Omental fat pad (tissue), 4 donors: Measurements from ENCODE around the gene SLC25A47. TPM values are rescaled to one million over a fixed set of nuclear protein-coding genes. Genes with fewer than 3 reads are reported as not detected.

Experiments
- ATAC-seq: fragments of 150-250 bp; one replicate; pipeline ENCODE4 v1.9.1; 2016; ENCODE audit warnings: mild to moderate bottlenecking, moderate library complexity; ENCODE audit not compliant: low FRiP score
- DNase-seq: peaks from one replicate; pipeline ENCODE4 v3.0.0-alpha.2; 2019; ENCODE audit warnings: low spot score
- CTCF ChIP-seq, 3 donors: fragments of 450-650 bp; IDR thresholded peaks; one replicate each; pipeline ENCODE4 v1.5.1; 2016 to 2017; ENCODE audit warnings: antibody characterized with exemption in 3 of 3, mild to moderate bottlenecking in 3 of 3, moderate library complexity in 2 of 3
- total RNA-seq, 4 donors: library from RNA; depleted of rRNA; stranded (reverse); fragments of >200 nt; gene quantifications; one replicate each; pipeline ENCODE4 v1.1.0, GENCODE V29; 2016

The SLC25A47 gene
- total RNA-seq, 4 donors from 2014 or later: 0.37 TPM; not detected in 3

GRCh38 chr14:100313464-100314230, 9.5 kb upstream of the SLC25A47 start:
- TF ChIP-seq CTCF (IDR thresholded peaks at IDR 0.05): no peak
- no peak for ATAC-seq
- DNase-seq: no peak

GRCh38 chr14:100314724-100315123, 8.4 kb upstream of the SLC25A47 start:
- TF ChIP-seq CTCF (IDR thresholded peaks at IDR 0.05): no peak
- ATAC-seq: no peak
- DNase-seq: no peak

GRCh38 chr14:100317389-100317788, 5.8 kb upstream of the SLC25A47 start:
- ATAC-seq: no peak
- TF ChIP-seq CTCF (IDR thresholded peaks at IDR 0.05): no peak
- no peak for DNase-seq

- DNase-seq: peak; percentile 52
- TF ChIP-seq CTCF (IDR thresholded peaks at IDR 0.05): no peak
- ATAC-seq: peak; percentile 95
Measured at GRCh38 chr14:100317912-100318808, 5.0 kb upstream of the SLC25A47 start.

- ATAC-seq (no peak), DNase-seq (no peak)
- no peak for TF ChIP-seq CTCF (IDR thresholded peaks at IDR 0.05)
Measured at GRCh38 chr14:100320157-100320856, 2.8 kb upstream of the SLC25A47 start.

- DNase-seq (no peak), ATAC-seq (no peak)
- no peak for TF ChIP-seq CTCF (IDR thresholded peaks at IDR 0.05)
Measured at GRCh38 chr14:100321473-100322137, 1.5 kb upstream of the SLC25A47 start.
